ENCODE results near the gene RNF208. TPM values are rescaled to one million over a fixed set of nuclear protein-coding genes. Genes with fewer than 3 reads are reported as not detected.

The RNF208 gene
- total and polyA plus RNA-seq, 10 of the 15 experiments (the other 5 are each of a cell fraction or from before 2014, with no cell fraction given): 0.06 to 10.7 (median 0.77) TPM

- in situ Hi-C loops (cut with MboI): no loop called here
- no peak for ATAC-seq
These were observed 34.3 kb upstream of the RNF208 start for GRCh38 chr9:137256362-137256761.

More at GRCh38 chr9:137256362-137256761, 34.3 kb upstream of the RNF208 start:
- Histone ChIP-seq H3K4me2 (ENCODE audit: control insufficient read depth, insufficient read depth) (peak overlapping the region; percentile 81), H3K27me3 (replicated peaks in 1 of 2; ENCODE audit: control insufficient read depth in 2 of 2, insufficient read depth in 2 of 2, low read length in 1 of 2) (no peaks in the 10 kb centered on the region), H3K27ac (ENCODE audit: control insufficient read depth, insufficient read depth) (no peak overlapping the region), H4K20me1 (ENCODE audit: control insufficient read depth, insufficient read depth) (no peaks in the 10 kb centered on the region), H3K36me3 (ENCODE audit: control insufficient read depth in 2 of 2, insufficient read depth in 2 of 2, low read length in 1 of 2) (peaks cover 2 to 8% of the 10 kb centered on the region in 2 experiments; a peak in 3 of 4 replicates), H3K4me1 (ENCODE audit: control insufficient read depth, insufficient read depth, low read length) (peaks cover 14% of the 10 kb centered on the region), H2AFZ (ENCODE audit: control insufficient read depth, low read depth, low read length) (no peak overlapping the region), H3K9ac (ENCODE audit: control insufficient read depth, insufficient read depth, low read length) (no peak overlapping the region), H3K4me3 (peak overlapping the region; percentile 93), H3K79me2 (ENCODE audit: control insufficient read depth, insufficient read depth, low read length) (peaks cover 18% of the 10 kb centered on the region), H3K9me3 (replicated peaks; ENCODE audit: control insufficient read depth, insufficient read depth, low read length) (no peaks in the 10 kb centered on the region)
- FAIRE-seq (no peak), DNase-seq (ENCODE audit: low read depth, low spot score) (no peak)
- intact Hi-C loops (cut with micrococcal nuclease; ENCODE audit: unreplicated experiment): no loop called here
- ChIA-PET SMC1A (ENCODE audit: uncharacterized antibody, unreplicated experiment) (interaction anchor here (0.6 to 1.6 kb wide), 2 partner anchors 16 to 19 kb away, joined by 3 to 5 read pairs; no protein-coding TSS in a partner anchor), CTCF (interaction anchor here (0.9 to 1.6 kb wide), 6 partner anchors 8 to 31 kb away, joined by 3 to 5 read pairs (median 4); partner anchors contain the start of gene TUBB4B), RAD21 (ENCODE audit: unreplicated experiment) (interaction anchor here (1.1 to 1.8 kb wide), 3 partner anchors 16 to 21 kb away, joined by 4 to 8 read pairs (median 4); partner anchors contain the start of genes TOR4A and TUBB4B), POLR2A (interaction anchor here (0.6 to 6.2 kb wide), 8 partner anchors 11 to 97 kb away, joined by 3 to 112 read pairs (median 4); partner anchors contain the start of gene TUBB4B)
- TF ChIP-seq RAD21 (IDR thresholded peaks at IDR 0.05; ENCODE audit: insufficient read depth, low read depth, low read length): no peak
- no peak for TF ChIP-seq STAT1 (conservative IDR thresholded peaks at IDR 0.05)
- TF ChIP-seq FOXK2 (IDR thresholded peaks at IDR 0.05): no peak
- no peak for TF ChIP-seq FOS (IDR thresholded peaks at IDR 0.05; ENCODE audit: borderline replicate concordance, extremely low read depth, insufficient read length)
- no peak for TF ChIP-seq KAT2A (conservative IDR thresholded peaks at IDR 0.05; ENCODE audit: control insufficient read depth, low read depth, low read length)
- TF ChIP-seq NKRF (conservative IDR thresholded peaks at IDR 0.05): no peak
- no peak for TF ChIP-seq ZNF217 (IDR thresholded peaks at IDR 0.05)
- no TSS peak for BruUV-seq (replicated peaks)
- WGBS (ENCODE audit: insufficient coverage, insufficient replicate concordance, low lambda C conversion rate, missing lambda C conversion rate): 92% methylated on average over 15 of the region's 15 CpGs
